Ishikawa (cell line): ENCODE data around the gene CD200R1.

Source experiments
- CEBPB ChIP-seq: IDR thresholded peaks from 2 replicates; pipeline ENCODE4 v1.6.1; 2012
- CREB1 ChIP-seq: IDR thresholded peaks from 2 replicates; pipeline ENCODE4 v1.6.1; 2012; ENCODE audit warnings: low read depth
- EGR1 ChIP-seq: IDR thresholded peaks from 2 replicates; pipeline ENCODE4 v1.6.1; 2012
- EP300 ChIP-seq: IDR thresholded peaks from 2 replicates; pipeline ENCODE4 v1.6.1; 2012; ENCODE audit warnings: borderline replicate concordance
- FOXM1 ChIP-seq: IDR thresholded peaks from 2 replicates; pipeline ENCODE4 v1.6.1; 2012; ENCODE audit warnings: low read depth, borderline replicate concordance
- NFIC ChIP-seq: IDR thresholded peaks from 2 replicates; pipeline ENCODE4 v1.6.1; 2012
- RAD21 ChIP-seq: IDR thresholded peaks from 2 replicates; pipeline ENCODE4 v1.6.1; 2012; ENCODE audit warnings: low read depth
- TAF1 ChIP-seq: IDR thresholded peaks from 2 replicates; pipeline ENCODE4 v1.6.1; 2012; ENCODE audit warnings: low read depth, mild to moderate bottlenecking
- TCF12 ChIP-seq: IDR thresholded peaks from 2 replicates; pipeline ENCODE4 v1.6.1; 2012; ENCODE audit warnings: low read depth
- TEAD4 ChIP-seq: IDR thresholded peaks from 2 replicates; pipeline ENCODE4 v1.6.1; 2012
- YY1 ChIP-seq: IDR thresholded peaks from 2 replicates; pipeline ENCODE4 v1.6.1; 2012; ENCODE audit warnings: low read depth
- ZBTB7A ChIP-seq: IDR thresholded peaks from 2 replicates; pipeline ENCODE4 v1.6.1; 2012; ENCODE audit warnings: low read depth
- TF ChIP-seq, protein P1 (sequence below): IDR thresholded peaks from 2 replicates; pipeline ENCODE4 v1.6.1; 2012
- TF ChIP-seq, protein P2 (sequence below): IDR thresholded peaks from 2 replicates; pipeline ENCODE4 v1.6.1; 2012; ENCODE audit warnings: low read depth, mild to moderate bottlenecking
- TF ChIP-seq, protein P3 (sequence below): IDR thresholded peaks from 2 replicates; pipeline ENCODE4 v1.6.1; 2012

Gene CD200R1

GRCh38 chr3:113005611-113006010 is 30.7 kb upstream of the CD200R1 start:
- TF ChIP-seq CEBPB, result no peak
- no peak for TF ChIP-seq TCF12
- TF ChIP-seq RAD21, result no peak
- TF ChIP-seq, protein P1, sequence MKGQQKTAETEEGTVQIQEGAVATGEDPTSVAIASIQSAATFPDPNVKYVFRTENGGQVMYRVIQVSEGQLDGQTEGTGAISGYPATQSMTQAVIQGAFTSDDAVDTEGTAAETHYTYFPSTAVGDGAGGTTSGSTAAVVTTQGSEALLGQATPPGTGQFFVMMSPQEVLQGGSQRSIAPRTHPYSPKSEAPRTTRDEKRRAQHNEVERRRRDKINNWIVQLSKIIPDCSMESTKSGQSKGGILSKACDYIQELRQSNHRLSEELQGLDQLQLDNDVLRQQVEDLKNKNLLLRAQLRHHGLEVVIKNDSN, result no peak
- no peak for TF ChIP-seq TAF1
- TF ChIP-seq FOXM1, result no peak
- TF ChIP-seq ZBTB7A, result no peak
- no peak for TF ChIP-seq YY1
- TF ChIP-seq, protein P2, sequence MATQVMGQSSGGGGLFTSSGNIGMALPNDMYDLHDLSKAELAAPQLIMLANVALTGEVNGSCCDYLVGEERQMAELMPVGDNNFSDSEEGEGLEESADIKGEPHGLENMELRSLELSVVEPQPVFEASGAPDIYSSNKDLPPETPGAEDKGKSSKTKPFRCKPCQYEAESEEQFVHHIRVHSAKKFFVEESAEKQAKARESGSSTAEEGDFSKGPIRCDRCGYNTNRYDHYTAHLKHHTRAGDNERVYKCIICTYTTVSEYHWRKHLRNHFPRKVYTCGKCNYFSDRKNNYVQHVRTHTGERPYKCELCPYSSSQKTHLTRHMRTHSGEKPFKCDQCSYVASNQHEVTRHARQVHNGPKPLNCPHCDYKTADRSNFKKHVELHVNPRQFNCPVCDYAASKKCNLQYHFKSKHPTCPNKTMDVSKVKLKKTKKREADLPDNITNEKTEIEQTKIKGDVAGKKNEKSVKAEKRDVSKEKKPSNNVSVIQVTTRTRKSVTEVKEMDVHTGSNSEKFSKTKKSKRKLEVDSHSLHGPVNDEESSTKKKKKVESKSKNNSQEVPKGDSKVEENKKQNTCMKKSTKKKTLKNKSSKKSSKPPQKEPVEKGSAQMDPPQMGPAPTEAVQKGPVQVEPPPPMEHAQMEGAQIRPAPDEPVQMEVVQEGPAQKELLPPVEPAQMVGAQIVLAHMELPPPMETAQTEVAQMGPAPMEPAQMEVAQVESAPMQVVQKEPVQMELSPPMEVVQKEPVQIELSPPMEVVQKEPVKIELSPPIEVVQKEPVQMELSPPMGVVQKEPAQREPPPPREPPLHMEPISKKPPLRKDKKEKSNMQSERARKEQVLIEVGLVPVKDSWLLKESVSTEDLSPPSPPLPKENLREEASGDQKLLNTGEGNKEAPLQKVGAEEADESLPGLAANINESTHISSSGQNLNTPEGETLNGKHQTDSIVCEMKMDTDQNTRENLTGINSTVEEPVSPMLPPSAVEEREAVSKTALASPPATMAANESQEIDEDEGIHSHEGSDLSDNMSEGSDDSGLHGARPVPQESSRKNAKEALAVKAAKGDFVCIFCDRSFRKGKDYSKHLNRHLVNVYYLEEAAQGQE, result no peak
- no peak for TF ChIP-seq CREB1
- TF ChIP-seq, protein P3, sequence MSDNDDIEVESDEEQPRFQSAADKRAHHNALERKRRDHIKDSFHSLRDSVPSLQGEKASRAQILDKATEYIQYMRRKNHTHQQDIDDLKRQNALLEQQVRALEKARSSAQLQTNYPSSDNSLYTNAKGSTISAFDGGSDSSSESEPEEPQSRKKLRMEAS, result no peak
- TF ChIP-seq TEAD4, result no peak
- no peak for TF ChIP-seq NFIC
- no peak for TF ChIP-seq EGR1
- TF ChIP-seq EP300, result no peak

DNA sequence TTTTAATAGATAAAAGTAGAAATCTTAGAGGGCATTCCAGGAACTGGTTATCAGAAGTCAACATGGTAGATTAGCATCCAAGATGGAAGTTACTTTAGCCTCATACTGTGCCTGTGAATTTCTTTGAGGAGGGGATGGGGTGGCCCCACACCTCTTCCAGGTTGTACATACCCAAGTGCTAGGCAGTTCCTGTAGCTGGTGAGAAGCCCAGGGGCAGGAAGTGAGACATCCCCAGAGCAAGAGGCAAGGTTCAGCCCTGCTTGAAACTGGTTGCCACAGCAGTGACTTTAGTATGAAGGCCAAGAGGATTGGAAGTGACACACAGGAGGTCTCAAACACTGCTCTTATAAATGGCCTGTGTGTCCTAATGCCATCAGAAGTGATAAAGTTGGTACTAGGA is 27.8 kb upstream of the CD200R1 start:
- TF ChIP-seq ZBTB7A (no peak), TAF1 (no peak), CREB1 (no peak), TCF12 (no peak), NFIC (no peak), TEAD4 (no peak), CEBPB (no peak), YY1 (no peak), EP300 (no peak)
- TF ChIP-seq, protein P2, result no peak
- TF ChIP-seq, protein P1, result no peak

DNA sequence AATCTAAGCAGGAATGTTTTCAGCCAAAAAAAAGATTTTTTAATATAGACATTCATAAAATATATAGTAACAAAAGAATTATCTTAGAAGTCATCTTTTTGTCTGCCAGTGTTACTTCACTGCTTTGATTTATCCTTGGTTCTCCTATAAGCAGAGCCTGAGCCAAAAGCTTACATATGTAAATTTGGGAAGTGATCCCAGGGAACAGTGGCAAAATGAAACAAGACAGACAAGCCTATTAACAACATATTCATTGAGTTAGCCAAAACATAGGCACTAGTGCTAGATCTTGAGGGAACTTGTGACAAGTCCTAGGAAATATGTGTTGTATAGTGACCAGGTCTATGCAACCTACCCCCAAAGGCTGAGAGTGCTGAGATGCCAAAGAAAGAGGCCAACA is 27.1 kb upstream of the CD200R1 start:
- TF ChIP-seq FOXM1 (no peak), TEAD4 (no peak), TAF1 (no peak), YY1 (no peak), EGR1 (no peak), CREB1 (no peak), CEBPB (no peak), EP300 (no peak), RAD21 (no peak), NFIC (no peak), ZBTB7A (no peak), TCF12 (no peak)
- TF ChIP-seq, protein P1, result no peak
- TF ChIP-seq, protein P2, result no peak
- TF ChIP-seq, protein P3, result no peak

GRCh38 chr3:113000691-113001090 is 25.8 kb upstream of the CD200R1 start:
- no peak for TF ChIP-seq RAD21
- TF ChIP-seq TEAD4, result no peak
- TF ChIP-seq, protein P2, result no peak
- no peak for TF ChIP-seq YY1
- TF ChIP-seq TCF12, result no peak
- TF ChIP-seq NFIC, result no peak
- TF ChIP-seq, protein P3, result no peak
- no peak for TF ChIP-seq CREB1
- no peak for TF ChIP-seq EP300
- no peak for TF ChIP-seq TAF1
- TF ChIP-seq EGR1, result no peak
- no peak for TF ChIP-seq CEBPB
- no peak for TF ChIP-seq ZBTB7A
- no peak for TF ChIP-seq FOXM1
- TF ChIP-seq, protein P1, result no peak
